Medulla oblongata (tissue), 1 donor: Measurements from ENCODE around the gene SGF29.
"Not testable (repeated sequence)": the region's sequence is repeated elsewhere in the genome, so short reads cannot be mapped to it uniquely, and the experiment has no call there.

Experiments
- DNase-seq: peaks from one replicate; pipeline ENCODE4 v3.0.0-alpha.2; 2015; ENCODE audit errors: extremely low spot score

Gene SGF29

DNA sequence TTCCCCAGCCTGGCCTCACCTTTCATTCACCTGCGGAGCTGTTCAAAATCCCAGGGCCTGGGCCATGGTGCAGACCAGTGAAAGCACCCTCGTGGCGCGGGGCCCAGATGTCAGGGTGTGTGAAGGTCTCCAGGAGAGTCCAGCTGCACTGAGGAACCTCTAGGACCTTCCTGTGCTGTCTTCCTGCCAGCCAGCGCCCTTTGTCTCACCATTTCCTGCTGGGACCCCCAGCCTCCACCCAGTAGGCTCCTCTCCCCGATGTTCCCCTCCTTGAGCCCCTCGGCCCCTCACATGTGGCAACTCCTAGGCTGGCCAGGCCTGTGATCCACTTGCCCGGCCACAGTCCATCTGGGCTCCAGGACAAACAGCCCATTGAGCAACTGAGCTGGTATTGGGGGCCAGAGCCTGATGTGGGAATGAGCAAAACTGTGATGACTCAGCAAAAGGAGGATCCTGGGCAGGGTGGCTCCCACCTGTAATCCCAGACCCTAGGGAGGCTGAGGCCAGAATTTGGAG lies 42.5 kb downstream of the SGF29 start:
- no peak for DNase-seq

DNA sequence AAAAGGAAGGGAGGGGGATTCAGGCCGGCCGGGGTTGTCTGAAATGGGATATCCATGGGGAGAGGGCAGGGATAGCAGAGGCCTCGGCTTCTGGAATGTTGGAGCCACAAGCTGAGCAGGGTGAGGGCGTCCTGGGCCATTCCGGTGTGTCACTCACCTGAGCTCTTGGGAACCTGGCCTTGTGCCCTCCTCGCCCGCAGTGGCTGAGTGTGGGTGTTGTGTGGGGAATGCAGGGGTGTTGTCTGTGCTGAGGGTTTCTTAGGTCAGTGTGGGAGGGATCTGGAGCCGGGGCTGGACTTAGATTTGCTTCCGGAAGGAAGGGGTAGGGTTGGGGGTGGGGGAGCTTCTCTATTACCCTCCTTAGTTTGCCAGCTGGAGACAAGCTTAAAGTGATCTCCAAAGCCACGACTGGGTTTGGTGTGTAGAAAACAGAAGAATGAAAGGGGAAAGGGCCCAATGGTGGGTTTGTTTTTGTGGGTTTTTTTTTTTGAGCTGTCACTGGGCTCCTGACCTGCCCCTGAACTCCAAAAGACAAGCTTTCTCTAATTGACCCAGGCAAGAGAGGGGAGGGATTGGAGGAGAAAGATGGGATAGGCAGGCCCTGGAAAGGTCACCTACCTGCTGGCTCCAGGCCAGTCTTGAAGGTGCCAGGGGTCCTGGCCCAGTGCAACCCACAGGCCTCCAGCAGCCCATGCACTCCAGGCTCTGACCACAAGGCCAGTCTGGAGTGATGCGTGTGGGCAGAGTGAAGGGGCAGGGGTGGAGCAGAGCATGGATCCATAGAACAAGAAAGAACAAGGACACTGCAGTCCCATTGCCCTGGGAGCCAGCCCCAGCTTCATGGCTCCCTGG lies 43.3 kb downstream of the SGF29 start, which contains the start of gene SULT1A2:
SULT1A2 (minus strand) TSS at position 211 of the 852 bp plus-strand sequence. CDS start 1,120 bp downstream, outside the sequence.
- DNase-seq: no peak

DNA sequence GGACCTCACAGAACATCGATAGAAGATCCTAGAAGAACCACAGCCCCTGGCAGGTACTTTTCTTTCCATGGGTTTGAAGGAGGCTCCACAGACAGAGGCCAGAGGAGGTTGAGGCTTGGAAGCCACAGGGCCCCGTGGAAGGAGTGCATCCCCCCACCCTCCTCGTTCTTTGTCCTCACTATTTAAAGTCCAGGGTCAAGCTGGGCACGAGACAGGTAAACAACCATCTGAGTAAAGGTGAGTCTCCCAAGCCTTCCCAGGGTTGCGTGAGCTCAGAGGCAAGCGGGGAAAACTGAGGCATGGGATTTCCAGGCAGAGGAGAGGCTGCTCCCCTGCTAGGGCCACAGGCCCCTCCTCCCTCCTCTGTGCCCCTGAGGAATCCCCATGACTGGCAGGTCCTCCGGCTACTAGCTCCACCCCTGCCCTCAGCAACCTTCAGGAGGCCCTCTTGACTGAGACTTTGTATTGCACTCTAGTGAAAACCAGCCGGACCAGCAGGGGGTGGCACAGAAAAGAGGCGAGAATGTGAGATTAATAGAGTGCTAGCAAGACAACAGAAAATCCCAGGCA lies 44.1 kb downstream of the SGF29 start:
- DNase-seq: no peak

DNA sequence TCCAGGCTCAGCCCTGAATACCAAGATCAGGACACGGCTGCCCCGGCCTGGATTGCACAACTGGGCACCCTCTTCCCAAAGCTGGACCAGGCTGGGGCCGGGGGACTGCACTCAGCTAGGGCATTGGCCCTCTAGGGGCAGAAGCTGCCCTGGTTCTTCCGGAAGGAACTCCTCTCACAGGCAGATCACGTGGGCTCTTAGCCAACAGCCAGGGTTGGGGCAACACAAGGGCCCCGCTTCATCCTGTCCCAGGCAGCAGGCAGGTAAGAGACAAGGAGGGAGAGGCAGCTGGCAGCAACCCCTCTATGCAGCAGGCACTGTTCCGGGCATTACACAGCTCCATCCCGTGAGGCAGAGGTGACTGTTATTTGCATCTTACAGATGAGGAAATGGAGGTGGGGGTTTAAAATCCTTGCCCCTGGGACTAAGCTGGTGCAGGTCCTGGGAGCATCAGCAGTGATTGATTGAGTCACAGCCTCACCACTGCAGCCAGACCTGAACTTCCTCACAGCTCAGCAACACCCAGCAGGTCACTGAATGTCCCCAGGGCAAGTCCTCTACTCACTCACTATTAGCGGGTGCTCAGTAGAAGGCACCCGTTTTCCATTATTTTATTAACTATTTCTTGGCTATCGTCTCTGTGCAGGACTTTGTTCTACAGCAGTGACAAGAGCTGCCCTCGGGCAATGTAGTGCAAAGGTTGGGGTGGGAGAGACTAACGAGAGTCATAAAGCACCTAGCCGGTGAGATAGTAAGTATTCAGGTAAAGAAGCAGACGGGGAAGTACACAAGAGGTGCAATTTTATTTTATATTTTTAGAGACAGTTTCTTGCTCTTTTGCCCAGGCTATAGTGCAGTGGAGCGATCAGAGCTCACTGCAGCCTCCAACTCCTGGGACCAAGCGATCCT lies 45.9 kb downstream of the SGF29 start:
- not testable (repeated sequence) for DNase-seq

DNA sequence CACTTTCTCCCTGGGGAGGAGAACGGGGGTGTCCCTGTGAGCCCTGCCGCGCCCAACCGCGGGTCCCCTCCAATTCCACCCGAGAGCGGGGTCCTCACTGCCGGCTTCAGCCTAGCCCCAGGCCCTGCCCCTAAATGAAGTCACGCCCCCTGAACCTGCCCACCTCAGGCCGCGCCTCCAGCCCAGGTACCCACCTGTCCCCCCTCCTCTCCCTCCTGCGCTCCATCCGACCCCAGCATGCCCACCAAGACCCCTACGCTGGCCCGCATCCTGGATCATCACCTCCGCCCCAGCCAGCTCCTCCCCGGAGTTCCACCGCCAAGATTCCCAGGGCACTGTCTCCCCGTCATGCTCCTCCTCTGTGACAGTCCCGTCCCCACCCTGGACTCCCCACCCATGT lies 47.2 kb downstream of the SGF29 start:
- DNase-seq: not testable (repeated sequence)

DNA sequence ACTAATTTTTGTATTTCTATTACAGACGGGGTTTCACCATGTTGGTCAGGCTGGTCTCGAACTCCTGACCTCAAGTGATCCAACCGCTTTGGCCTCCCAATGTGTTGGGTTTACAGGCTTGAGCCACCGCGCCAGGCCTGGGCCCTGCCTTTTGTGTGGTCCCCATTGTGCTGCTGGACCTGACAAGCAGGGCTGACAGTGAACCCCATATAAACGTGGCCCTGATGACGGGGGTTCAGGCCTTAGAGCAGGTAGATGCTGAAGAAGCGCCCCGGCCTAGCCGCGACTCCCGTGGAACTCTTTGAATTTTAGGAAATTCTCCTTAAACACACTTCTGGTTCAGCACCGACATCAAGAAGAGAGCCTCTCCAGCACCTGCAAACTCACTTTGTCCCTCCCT lies 47.9 kb downstream of the SGF29 start:
- DNase-seq: not testable (repeated sequence)

DNA sequence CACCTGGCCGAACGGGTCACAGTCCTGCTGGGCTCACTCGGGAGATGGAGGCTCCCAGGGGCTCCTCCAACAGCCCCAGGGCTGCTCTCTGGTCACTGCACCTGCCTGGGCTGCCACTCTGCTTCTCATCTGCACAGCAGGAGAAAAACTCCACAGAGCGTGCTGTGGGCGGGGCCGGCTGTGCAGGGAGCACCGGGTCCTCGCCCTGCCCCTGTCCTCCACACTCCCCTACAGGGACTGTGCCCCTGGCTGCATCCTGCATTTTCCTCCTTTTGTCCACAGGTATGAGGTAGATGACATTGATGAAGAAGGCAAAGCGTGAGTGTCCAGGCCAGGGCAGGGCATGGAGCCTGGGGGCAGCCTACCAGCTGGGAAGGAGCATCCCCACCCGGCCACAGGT lies 48.3 kb downstream of the SGF29 start:
- not testable (repeated sequence) for DNase-seq

DNA sequence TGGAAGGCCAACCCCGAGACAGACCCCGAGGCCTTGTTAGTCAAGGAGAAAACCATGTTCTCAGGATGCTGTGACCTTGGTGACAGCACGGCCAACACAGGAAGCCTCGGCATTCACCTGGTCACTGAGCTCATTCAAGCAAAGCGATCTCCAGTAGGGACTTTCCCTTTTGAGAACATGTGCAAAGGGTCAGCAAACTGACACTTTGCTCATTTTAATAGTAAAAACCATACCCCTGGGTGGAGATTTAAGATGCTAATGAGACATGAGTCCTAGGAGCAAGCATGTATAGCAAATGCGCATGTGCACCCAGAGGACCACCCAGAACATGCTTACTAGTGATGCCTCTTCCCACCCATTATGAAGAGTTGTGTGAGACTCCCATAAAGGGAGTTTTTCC lies 48.8 kb downstream of the SGF29 start:
- DNase-seq: no peak

DNA sequence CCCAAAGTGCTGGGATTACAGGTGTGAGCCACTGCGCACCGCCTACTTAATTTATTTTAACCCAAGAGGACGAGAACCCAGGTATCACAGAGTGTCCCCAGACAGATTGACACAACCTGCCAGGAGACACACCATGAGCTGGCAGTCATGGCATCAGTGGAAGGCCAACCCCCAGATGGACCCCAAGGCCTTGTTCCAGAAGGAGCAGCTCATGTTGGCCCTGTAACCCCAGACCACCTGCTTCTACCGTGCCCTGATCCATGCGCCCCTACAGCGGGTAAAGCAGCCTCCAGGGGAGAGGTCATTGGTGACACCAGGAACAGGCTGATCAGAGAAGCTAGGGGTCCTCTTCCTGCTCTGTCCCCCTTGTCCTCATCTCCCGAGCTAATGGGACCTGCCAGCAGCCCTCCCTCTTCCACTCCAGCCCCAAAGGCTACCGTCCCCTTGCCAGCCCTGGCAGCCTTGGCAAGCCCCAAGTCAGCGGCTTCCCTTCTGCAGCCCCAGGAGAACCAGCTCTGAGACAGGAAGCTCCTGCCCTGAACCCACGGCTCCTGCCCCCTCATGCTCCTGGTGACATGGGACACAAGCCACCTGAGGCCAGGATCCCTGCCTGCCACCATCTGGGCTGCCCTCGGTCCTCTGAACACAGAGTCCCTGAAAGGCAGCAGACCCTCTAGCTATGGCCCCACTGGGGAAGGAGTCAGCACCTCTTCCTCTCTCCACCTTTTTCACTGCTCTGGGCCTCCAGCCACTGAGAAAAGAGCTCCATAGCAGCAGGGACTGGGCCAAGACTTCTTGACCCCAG lies 49.9 kb downstream of the SGF29 start:
- no peak for DNase-seq

DNA sequence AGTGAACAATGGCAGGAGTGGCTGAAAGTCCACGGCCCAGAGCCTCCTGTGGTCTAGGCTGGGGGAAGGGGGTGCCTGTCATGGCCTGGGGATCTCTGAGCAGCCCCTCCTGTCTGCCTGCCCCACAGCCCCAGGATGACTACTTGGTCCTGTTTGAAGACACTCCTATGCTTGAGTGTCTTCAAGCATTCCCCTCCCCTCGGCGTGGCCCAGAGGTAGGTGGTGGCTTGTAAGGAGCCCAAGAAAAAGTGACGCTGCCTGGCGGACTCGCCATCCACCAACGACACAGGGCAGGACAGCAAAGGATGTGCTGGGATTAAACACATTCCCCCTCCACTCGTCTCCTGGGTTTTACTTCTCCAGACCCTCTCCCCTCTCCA lies 50.5 kb downstream of the SGF29 start:
- DNase-seq: no peak

DNA sequence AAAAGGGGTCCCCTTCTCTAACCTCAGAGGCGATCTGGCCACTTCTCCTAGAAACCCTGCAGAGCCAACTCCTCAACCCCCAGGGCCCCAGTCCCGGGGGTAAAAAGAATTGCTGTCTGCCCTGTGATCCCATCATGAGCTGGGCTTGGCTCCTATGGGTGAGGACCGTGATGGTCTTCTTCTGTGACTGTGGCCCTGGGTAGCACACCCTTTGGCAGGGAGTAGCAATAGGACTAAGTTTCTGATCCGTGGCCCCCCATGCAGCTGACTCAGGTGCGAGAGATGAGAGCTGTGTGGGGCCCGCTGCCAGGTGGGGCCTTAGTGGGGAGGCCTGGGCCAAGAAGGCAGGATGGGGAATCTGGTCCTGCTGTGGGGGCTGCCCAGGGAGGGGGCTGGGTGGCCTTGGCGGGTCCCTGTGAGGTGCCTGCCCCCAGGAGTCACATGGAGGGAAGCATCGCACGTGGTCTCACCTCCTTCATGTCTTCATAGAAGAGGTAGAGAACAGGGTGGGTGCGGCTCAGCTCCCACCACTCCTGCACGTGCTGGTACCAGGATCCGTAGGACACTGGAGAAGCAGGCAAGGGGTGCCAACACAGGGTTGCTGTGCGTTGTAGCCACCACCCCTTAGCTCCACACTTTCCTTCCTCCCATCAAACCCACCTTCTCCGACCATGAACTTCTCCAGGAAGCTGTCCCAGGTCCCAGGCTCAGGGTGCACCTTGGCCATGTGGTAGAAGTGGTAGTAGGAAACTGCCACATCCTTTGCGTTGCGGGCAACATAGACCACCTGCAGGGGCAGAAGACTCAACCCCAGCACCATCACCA lies 52.8 kb downstream of the SGF29 start:
- no peak for DNase-seq

DNA sequence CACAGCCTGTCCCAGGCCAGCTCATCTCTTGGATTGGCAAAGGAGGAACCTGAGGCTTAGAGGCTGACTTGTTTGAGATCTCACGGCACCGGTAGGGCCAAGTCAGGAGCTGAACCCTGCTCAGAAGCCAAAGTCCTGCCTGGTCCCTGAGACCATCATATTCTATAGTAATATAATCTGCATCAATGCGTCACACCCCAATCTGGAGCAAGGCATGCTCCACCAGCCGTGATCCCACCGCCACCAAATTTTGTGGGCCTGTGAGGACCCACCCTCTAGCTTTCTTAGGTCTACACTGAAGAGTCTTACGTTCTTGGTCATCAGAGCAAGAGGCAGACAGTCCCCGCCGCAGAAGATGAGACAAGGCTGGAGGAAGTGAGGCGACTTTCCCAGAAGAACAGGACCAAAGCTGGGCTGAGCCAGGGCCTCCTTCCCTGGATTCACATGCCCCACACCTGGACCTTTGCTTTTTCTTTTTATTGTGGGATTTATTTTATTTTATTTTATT lies 53.5 kb downstream of the SGF29 start:
- no peak for DNase-seq

DNA sequence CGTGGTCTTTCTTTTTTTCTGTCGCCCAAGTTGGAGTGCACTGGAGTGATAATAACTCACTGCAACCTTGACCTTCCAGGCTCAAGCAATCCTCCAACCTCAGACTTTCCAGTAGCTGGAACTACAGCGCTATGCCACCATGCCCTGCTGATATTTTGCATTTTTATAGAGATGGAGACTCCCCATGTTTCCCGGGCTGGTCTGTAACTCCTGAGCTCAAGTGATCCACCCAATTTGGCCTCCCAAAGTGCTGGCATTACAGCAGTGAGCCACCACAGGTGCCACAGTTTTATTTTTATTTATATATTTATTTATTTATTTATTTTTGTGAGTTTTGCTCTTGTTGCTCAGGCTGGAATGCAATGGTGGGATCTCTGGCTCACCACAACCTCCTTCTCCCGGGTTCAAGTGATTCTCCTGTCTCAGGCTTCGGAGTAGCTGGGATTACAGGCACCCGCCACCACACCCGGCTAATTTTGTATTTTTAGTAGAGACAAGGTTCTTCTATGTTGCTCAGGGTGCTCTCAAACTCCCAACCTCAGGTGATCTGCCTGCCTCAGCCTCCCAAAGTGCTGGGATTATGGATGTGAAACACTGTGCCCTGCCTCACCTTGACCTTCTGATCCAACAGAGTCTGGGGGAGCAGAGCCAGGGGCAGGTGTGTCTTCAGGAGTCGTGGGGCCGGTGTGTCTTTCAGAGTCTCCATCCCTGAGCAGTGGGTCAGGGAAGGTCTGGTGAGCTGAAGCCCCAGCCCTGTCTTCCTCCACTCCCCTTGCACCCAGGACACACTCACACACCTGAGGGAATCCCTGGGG lies 54.2 kb downstream of the SGF29 start:
- not testable (repeated sequence) for DNase-seq

DNA sequence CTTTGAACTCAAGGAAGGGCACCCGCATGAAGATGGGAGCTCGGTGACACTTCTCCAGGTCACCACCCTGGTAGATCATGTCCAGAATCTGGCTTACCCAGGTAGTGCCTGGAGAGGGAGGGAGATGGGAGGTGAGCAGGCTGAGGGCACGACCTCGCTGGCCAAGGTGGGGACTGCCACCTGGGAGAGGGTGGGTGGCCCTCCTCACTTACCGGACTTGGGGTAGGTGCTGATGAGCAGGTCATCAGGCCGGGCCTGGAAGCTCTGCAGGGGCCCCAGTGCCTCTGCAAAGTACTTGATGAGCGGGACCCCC lies 54.7 kb downstream of the SGF29 start:
- not testable (repeated sequence) for DNase-seq

DNA sequence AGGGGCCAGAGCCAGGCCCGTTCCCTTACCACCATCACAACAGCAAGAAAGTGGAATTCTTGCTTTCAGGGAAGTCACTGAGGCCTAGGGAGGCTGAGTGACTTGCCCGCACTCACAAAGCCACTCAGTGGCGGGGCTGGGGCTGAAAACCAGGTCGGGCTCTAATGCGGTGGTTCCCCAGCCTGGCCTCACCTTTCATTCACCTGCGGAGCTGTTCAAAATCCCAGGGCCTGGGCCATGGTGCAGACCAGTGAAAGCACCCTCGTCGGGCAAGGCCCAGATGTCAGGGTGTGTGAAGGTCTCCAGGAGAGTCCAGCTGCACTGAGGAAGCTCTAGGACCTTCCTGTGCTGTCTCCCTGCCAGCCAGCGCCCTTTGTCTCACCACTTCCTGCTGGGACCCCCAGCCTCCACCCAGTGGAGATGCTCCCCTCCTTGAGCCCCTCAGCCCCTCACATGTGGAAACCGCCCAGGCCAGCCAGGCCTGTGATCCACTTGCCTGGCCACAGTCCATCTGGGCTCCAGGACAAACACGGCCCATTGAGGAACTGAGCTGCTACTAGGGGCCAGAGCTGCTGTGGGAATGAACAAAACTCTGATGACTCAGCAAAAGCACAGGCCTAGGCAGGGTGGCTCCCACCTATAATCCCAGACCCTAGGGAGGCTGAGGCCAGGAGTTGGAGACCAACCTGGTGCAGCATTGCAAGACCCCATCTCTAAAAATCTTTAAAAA lies 55.3 kb downstream of the SGF29 start:
- DNase-seq: peak; percentile 58

DNA sequence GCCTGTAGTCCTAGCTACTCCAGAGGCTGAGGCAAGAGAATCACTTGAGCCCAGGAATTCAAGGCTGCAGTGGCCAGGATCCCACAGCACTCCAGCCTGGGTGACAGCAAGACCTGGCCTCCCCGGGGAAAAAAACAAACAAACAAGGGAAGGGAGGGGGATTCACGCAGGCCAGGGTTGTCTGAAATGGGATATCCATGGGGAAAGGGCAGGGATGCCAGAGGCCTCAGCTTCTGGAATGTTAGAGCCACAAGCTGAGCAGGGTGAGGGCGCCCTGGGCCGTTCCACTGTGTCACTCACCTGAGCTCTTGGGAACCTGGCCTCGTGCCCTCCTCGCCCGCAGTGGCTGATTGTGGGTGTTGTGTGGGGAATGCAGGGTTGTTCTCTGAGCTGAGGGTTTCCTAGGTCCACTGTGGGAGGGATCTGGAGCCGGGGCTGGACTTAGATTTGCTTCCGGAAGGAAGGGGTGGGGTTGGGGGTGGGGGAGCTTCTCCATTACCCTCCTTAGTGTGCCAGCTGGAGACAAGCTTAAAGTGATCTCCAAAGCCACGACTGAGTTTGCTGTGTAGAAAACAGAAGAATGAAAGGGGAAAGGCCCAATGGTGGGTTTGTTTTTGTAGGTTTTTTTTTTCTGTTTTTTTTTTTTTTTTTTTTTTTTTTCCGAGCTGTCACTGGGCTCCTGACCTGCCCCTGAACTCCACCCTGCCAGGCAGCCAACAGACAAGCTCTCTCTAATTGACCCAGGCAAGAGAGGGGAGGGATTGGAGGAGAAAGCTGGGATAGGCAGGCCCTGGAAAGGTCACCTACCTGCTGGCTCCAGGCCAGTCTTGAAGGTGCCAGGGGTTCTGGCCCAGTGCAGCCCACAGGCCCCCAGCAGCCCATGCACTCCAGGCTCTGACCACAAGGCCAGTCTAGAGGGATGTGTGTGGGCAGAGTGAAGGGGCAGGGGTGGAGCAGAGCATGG lies 56.2 kb downstream of the SGF29 start, which contains the start of gene SULT1A1:
SULT1A1 (minus strand) TSS at position 414 of the 964 bp plus-strand sequence. CDS start 1,189 bp downstream, outside the sequence.
- no peak for DNase-seq

DNA sequence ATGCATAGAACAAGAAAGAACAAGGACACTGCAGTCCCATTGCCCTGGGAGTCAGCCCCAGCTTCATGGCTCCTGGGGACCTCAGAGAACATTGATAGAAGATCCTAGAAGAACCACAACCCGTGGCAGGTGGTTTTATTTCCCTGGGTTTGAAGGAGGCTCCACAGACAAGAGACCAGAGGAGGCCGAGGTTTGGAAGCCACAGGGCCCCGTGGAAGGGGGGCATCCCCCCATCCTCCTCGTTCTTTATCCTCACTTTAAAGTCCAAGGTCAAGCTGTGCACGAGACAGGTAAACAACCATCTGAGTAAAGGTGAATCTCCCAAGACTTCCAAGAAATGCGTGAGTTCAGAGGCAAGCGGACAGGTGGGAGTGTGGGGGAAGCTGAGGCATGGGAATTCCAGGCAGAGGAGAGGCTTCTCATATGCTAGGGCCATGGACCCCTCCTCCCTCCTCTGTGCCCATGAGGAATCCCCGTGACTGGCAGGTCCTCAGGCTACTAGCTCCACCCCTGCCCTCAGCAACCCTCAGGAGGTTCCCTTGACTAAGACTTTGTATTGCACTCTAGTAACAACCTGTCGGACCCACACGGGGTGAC lies 57.0 kb downstream of the SGF29 start:
- DNase-seq: no peak
